Right lobe of liver (tissue), 4 donors: ENCODE results near the gene AKAP12.

Source experiments
- POLR2A ChIP-seq: fragments of 450-650 bp; IDR thresholded peaks from one replicate; pipeline ENCODE4 v1.6.1; 2017; ENCODE audit warnings: antibody characterized with exemption, mild to moderate bottlenecking
- TF ChIP-seq, protein P1 (sequence below), 4 donors: fragments of 200-600 bp in 3 of 4; fragments of 450-650 bp in 1 of 4; IDR thresholded peaks; one replicate each; pipeline versions ENCODE4 v1.5.1 to v1.8.0; 2016 to 2022; ENCODE audit warnings: antibody characterized with exemption in 4 of 4, mild to moderate bottlenecking in 2 of 4
- donor health status: DM: no; HTN: no; CAD: no.
- donor health status: DM: no; HTN: no; CAD: no.
- donor health status: DM: no; HTN: yes; CAD: no.

DNA sequence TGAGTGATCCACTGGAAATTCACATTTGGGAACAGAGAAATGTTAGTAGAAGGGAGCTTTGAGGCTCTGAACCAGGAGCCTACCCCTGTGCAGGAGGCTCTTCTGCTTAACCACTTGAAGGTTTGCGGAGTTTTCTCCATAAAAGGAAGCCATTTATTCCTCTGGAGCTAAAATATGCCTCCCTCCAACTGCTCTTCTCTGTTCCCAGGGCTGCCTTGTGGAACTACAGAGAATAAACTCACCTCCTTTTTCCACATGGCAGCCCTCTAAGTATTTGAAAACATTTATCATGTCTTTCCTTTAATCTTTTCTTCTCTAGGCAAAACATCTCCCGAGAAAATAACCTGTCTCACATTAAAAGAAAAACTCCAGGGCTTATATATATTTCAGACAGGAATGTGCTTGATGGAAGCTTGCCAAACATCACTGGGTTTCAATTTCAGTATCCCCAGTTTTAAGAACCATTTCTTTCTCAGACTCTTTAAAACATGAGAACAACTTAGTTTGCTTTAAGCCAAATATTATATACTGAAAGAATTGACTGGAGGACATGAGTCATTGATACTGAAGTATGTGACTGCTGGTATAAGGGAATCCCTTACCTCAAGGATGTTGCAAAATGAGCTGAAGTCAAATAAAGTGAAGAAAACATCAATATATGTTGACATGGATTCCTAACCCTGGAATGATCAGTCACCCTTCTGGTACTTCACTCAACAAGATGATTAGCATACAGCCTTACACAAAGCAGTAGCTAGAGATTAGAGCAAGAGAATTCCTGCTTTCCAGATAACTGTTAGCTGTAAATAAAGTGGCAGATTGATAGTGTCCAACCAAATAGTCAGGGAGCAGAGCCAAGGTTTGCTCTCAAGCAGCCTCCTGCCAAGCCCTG, 77.6 kb downstream of the AKAP12 start:
- TF ChIP-seq, protein P1, sequence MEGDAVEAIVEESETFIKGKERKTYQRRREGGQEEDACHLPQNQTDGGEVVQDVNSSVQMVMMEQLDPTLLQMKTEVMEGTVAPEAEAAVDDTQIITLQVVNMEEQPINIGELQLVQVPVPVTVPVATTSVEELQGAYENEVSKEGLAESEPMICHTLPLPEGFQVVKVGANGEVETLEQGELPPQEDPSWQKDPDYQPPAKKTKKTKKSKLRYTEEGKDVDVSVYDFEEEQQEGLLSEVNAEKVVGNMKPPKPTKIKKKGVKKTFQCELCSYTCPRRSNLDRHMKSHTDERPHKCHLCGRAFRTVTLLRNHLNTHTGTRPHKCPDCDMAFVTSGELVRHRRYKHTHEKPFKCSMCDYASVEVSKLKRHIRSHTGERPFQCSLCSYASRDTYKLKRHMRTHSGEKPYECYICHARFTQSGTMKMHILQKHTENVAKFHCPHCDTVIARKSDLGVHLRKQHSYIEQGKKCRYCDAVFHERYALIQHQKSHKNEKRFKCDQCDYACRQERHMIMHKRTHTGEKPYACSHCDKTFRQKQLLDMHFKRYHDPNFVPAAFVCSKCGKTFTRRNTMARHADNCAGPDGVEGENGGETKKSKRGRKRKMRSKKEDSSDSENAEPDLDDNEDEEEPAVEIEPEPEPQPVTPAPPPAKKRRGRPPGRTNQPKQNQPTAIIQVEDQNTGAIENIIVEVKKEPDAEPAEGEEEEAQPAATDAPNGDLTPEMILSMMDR (IDR thresholded peaks at IDR 0.05): no peak
- no peak for TF ChIP-seq POLR2A
